ENCODE results near the gene PROSER2. TPM values are rescaled to one million over a fixed set of nuclear protein-coding genes. Genes with fewer than 3 reads are reported as not detected.
A peak's percentile ranks its signal among the peaks of the same experiment; 100 is the strongest.

Gene PROSER2
- total and polyA plus RNA-seq, 2 of the 13 experiments (the other 11 are each of a cell fraction or from before 2014, with no cell fraction given), result 6.9 to 7.7 TPM

GRCh38 chr10:11875494-11876281 is 52.5 kb downstream of the PROSER2 start (continued):
- TF ChIP-seq SIX4 (CRISPR knock-in tag; IDR thresholded peaks at IDR 0.05) (0 out of 2 replicates have a peak, but pooled peaks have one; percentile 37), ZNF329 (CRISPR knock-in tag; IDR thresholded peaks at IDR 0.05; ENCODE audit: low read depth) (no peak), ETV5 (CRISPR knock-in tag; IDR thresholded peaks at IDR 0.05; ENCODE audit: borderline replicate concordance) (peak; percentile 54; the same call in 1 of the 2 replicates), NR2F6 (IDR thresholded peaks at IDR 0.05) (peak; percentile 90), NR2F6 (CRISPR knock-in tag; IDR thresholded peaks at IDR 0.05) (peak; percentile 94), RERE (CRISPR knock-in tag; IDR thresholded peaks at IDR 0.05; ENCODE audit: low read depth) (peak; percentile 74; the same call in 1 of the 2 replicates), ZNF672 (CRISPR knock-in tag; IDR thresholded peaks at IDR 0.05) (no peak), BRCA1 (CRISPR knock-in tag; IDR thresholded peaks at IDR 0.05) (peak; percentile 20; the same call in 1 of the 2 replicates), CREB1 (IDR thresholded peaks at IDR 0.05) (no peak), CREB1 (CRISPR knock-in tag; IDR thresholded peaks at IDR 0.05) (no peak), SMARCC2 (IDR thresholded peaks at IDR 0.05) (no peak), TFAP4 (IDR thresholded peaks at IDR 0.05; ENCODE audit: borderline replicate concordance, low read depth) (no peak), ZNF362 (CRISPR knock-in tag; IDR thresholded peaks at IDR 0.05; ENCODE audit: borderline replicate concordance) (no peak), ARID5B (CRISPR knock-in tag; IDR thresholded peaks at IDR 0.05) (peak; percentile 95), MATR3 (CRISPR knock-in tag; IDR thresholded peaks at IDR 0.05) (no peak), MTF2 (CRISPR knock-in tag; IDR thresholded peaks at IDR 0.05; ENCODE audit: borderline replicate concordance) (no peak; the same call in 1 of the 2 replicates), PHF20 (CRISPR knock-in tag; IDR thresholded peaks at IDR 0.05) (0 out of 2 replicates have a peak, but pooled peaks have one; percentile 44), FOSL1 (CRISPR knock-in tag; IDR thresholded peaks at IDR 0.05; ENCODE audit: borderline replicate concordance) (no peak), ZNF883 (CRISPR knock-in tag; IDR thresholded peaks at IDR 0.05; ENCODE audit: not compliant biosample characterization) (peak; percentile 32)

Measured in HepG2 (cell line).